GM12873 (cell line): ENCODE results near the gene STX7.

ENCODE experiments used
- TF ChIP-seq, protein P1 (sequence below): IDR thresholded peaks from 2 replicates; pipeline ENCODE4 v1.5.1; 2012; ENCODE audit warnings: low read depth, mild to moderate bottlenecking, moderate library complexity, low read length, control low read depth; ENCODE audit not compliant: insufficient read depth; ENCODE audit errors: missing control alignments

The STX7 gene

DNA sequence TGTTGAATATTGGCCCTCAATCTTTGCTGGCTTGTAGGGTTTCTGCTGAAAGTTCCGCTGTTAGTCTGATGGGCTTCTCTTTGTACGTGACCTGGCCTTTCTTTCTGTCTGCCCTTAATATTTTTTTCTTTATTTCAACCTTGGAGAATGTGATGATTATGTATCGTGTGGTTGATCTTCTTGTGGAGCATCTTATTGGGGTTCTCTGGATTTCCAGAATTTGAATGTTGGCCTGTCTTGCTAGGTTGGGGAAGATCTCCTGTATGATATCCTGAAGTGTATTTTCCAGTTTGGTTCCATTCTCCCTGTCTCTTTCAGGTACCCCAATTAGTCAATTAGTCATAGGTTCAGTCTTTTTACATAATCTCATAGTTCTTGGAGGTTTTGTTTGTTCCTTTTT, 89.1 kb downstream of the STX7 start:
- TF ChIP-seq, protein P1, sequence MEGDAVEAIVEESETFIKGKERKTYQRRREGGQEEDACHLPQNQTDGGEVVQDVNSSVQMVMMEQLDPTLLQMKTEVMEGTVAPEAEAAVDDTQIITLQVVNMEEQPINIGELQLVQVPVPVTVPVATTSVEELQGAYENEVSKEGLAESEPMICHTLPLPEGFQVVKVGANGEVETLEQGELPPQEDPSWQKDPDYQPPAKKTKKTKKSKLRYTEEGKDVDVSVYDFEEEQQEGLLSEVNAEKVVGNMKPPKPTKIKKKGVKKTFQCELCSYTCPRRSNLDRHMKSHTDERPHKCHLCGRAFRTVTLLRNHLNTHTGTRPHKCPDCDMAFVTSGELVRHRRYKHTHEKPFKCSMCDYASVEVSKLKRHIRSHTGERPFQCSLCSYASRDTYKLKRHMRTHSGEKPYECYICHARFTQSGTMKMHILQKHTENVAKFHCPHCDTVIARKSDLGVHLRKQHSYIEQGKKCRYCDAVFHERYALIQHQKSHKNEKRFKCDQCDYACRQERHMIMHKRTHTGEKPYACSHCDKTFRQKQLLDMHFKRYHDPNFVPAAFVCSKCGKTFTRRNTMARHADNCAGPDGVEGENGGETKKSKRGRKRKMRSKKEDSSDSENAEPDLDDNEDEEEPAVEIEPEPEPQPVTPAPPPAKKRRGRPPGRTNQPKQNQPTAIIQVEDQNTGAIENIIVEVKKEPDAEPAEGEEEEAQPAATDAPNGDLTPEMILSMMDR = no peak

DNA sequence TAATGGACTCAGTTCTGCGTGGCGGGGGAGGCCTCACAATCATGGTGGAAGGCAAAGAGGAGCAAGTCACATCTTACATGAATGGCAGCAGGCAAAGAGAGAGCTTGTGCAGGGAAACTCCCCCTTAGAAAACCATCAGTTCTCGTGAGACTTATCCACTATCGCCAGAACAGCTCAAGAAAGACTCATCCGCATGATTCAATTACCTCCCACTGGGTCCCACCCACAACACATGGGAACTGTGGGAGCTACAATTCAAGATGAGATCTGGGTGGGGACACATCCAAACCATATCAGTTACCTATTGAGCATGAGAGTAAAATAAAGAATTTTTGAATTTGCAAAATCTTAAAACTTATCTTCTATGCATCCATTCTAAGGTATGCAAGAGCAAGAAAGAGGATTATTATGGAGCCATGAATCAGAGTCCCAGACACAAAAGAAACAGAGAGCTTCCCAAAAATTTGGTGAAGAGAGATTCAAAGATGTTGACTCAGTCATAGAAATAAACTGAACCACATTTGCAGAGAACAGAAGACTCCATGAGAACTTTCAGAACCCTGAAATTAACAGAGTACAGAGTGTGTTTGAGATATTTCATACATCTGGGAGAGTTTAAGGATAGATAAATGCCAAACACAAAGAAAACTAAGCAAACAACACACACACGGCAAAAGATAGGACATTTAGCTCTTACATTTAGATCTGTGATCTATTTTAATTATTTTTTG, 94.5 kb downstream of the STX7 start:
- TF ChIP-seq, protein P1 = no peak

DNA sequence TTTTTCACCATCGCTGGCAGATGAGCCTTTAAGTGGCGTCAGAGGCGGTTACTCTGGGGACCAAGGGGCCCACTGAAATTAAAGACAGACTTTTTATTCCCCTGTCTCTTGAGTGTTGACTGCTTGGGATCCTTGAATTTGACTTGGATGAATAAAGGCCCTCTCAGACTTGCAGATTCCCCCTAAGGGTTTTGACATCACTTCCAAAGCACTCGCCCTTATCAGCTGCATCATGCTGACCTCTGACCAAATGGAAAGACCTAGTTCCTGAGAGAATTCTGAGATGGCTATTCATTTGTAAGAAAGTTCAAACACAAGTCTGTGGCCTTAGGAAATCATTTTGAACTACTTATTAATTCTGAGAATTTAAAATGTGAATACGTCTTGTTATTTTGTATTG, 98.2 kb downstream of the STX7 start:
- TF ChIP-seq, protein P1 = no peak

DNA sequence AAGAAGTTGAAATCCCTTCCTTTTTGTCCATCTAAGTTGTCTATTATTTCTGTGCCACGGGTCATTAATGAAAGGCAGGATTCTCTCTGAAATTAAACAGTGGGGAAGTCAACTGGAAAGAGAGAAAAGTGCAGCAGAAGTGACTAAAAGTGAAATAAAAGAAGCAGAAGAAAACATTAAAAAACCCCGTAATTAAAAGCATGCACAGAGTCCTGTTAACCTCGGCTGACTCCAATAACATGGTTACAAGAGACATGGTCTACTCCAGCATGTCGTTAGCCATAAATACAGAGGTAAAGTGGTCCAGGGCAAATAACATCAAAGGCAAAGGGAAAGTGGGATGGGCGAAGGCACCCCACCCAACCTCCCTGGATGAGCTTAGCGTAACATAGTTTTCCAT, 98.6 kb downstream of the STX7 start:
- TF ChIP-seq, protein P1 = no peak

DNA sequence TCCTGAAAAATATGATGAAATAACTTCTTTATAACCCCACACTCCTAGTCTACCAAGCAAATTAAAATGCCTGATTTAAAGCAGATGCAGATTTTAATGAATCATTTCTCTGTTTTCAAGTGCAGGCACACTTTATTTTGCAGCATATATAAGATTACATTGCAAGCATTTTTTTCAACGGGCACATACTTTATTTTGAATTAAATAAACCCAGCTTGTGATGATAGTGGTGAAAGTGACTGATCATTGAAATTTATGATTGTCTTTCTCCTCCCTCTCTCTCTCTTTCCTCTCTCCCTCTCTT, 99.5 kb downstream of the STX7 start:
- TF ChIP-seq, protein P1 = no peak

DNA sequence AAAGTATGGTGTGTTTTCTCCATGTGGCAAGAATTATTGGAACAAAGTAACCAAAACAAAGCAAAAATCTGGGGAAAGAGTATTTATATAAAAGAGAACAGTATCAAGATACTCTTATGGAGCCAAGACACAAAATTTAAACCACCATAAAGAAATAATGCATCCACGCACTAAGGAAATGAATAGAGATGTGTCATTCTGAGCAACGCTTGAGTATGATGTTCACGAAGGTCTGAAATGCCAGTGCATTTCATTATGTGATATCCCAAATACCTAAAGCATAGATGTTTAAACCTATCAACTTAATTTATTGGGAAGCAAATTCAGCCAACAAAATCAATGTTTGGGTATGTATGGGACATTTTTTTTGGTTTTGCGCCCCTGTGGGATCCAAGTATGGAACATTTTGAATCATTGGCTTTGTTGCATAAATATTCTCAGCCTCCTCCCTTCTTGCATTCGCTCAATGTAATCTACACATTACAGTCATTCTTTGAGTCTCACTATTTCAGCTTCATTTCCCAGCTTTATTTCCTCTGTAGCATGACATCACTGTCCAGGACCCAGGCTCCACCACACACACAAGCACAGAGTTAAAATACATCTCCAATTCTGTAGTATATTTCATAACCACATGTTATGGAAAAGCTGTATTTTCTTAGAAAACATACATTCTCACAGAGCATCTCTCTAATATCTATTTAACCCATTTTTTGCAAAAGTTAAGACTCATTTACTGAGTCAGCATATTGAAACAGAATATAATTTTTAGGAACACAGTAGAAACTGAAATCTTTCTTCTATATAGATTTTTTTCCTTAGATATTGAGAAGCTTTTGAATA, 100.0 kb downstream of the STX7 start:
- TF ChIP-seq, protein P1 = no peak

DNA sequence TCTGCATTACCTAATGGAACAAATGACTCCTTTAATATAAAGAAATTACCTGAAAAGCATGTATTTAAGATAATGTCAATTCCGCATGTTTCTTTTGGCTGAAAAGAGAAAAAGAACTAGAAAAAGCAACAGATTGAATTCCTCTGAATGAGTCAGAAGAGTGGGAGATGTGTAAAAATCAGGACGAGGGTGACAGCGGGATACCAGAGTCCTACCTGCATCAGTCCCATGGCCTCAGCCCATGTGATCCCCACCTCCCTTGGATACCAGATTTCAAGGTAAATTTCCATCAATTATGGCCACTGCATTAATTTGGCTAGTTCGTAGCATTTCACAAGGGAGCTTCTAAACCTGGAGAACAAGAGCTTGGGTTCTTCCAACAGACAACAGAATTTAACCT, 101.6 kb downstream of the STX7 start:
- TF ChIP-seq, protein P1 = no peak
